H9 (cell line): ENCODE measurements around the gene NAPG. TPM values are rescaled to one million over a fixed set of nuclear protein-coding genes. Genes with fewer than 3 reads are reported as not detected.

Experiments
- DNase-seq: peaks from one replicate; pipeline ENCODE4 v3.0.0-alpha.2; 2017
- H2AFZ ChIP-seq: one replicate; pipeline ENCODE4 v1.6.1; 2013; ENCODE audit warnings: mild to moderate bottlenecking, low read length, control low read depth, moderate library complexity
- H2AK5ac ChIP-seq: 2 replicates; pipeline ENCODE4 v1.6.1; 2013; ENCODE audit warnings: low read length, control low read depth, mixed read lengths; ENCODE audit not compliant: insufficient read length
- H2BK120ac ChIP-seq: one replicate; pipeline ENCODE4 v1.6.1; 2013; ENCODE audit warnings: low read depth, mild to moderate bottlenecking, low read length, control low read depth, inconsistent platforms; ENCODE audit not compliant: poor library complexity, severe bottlenecking
- H2BK12ac ChIP-seq: 2 replicates; pipeline ENCODE4 v1.6.1; 2013; ENCODE audit warnings: low read length, control low read depth, mixed read lengths, low read depth; ENCODE audit not compliant: insufficient read length
- H2BK15ac ChIP-seq: 2 replicates; pipeline ENCODE4 v1.6.1; 2013; ENCODE audit warnings: low read depth, low read length, control low read depth
- H2BK20ac ChIP-seq: one replicate; pipeline ENCODE4 v1.6.1; 2013; ENCODE audit warnings: low read depth, mild to moderate bottlenecking, low read length, control low read depth, inconsistent platforms; ENCODE audit not compliant: poor library complexity, severe bottlenecking
- H2BK5ac ChIP-seq: 2 replicates; pipeline ENCODE4 v1.6.1; 2013; ENCODE audit warnings: low read length, control low read depth, mixed read lengths; ENCODE audit not compliant: insufficient read length
- H3K14ac ChIP-seq: 2 replicates; pipeline ENCODE4 v1.6.1; 2013; ENCODE audit warnings: low read length, control low read depth; ENCODE audit not compliant: insufficient read depth
- H3K18ac ChIP-seq: 2 replicates; pipeline ENCODE4 v1.6.1; 2013; ENCODE audit warnings: low read depth, mild to moderate bottlenecking, mixed read lengths, low read length, control low read depth; ENCODE audit not compliant: insufficient read length
- H3K23ac ChIP-seq: 2 replicates; pipeline ENCODE4 v1.6.1; 2013; ENCODE audit warnings: low read length, control low read depth, mixed read lengths, low read depth; ENCODE audit not compliant: insufficient read length
- H3K23me2 ChIP-seq: 2 replicates; pipeline ENCODE4 v1.6.1; 2013; ENCODE audit warnings: low read depth, mild to moderate bottlenecking, mixed read lengths, low read length, control low read depth; ENCODE audit not compliant: insufficient read length, poor library complexity, severe bottlenecking
- H3K27ac ChIP-seq: 2 replicates; pipeline ENCODE4 v1.5.1; 2013; ENCODE audit warnings: low read length, control low read depth, mixed read lengths, low read depth; ENCODE audit not compliant: insufficient read length
- H3K27me3 ChIP-seq: 2 replicates; pipeline ENCODE4 v1.6.1; 2013; ENCODE audit warnings: low read length, control low read depth, inconsistent platforms; ENCODE audit not compliant: insufficient read depth
- H3K4ac ChIP-seq: 2 replicates; pipeline ENCODE4 v1.6.1; 2013; ENCODE audit warnings: low read depth, mild to moderate bottlenecking, control low read depth, inconsistent platforms, low read length, moderate library complexity
- H3K4me1 ChIP-seq: 2 replicates; pipeline ENCODE4 v1.6.1; 2013; ENCODE audit warnings: low read length, control low read depth, inconsistent platforms; ENCODE audit not compliant: insufficient read depth
- H3K4me2 ChIP-seq: 2 replicates; pipeline ENCODE4 v1.6.1; 2013; ENCODE audit warnings: low read length, control low read depth, mixed read lengths; ENCODE audit not compliant: insufficient read length, insufficient read depth
- H3K56ac ChIP-seq: 2 replicates; pipeline ENCODE4 v1.6.1; 2013; ENCODE audit warnings: low read depth, mild to moderate bottlenecking, mixed read lengths, low read length, control low read depth; ENCODE audit not compliant: insufficient read length
- H3K79me1 ChIP-seq: 2 replicates; pipeline ENCODE4 v1.6.1; 2013; ENCODE audit warnings: low read depth, mild to moderate bottlenecking, moderate library complexity, low read length, control low read depth, inconsistent platforms; ENCODE audit not compliant: insufficient read depth, poor library complexity, severe bottlenecking
- H3K79me2 ChIP-seq: 2 replicates; pipeline ENCODE4 v1.6.1; 2013; ENCODE audit warnings: low read length, control low read depth, inconsistent platforms; ENCODE audit not compliant: insufficient read depth
- H3K9ac ChIP-seq: 2 replicates; pipeline ENCODE4 v1.6.1; 2013; ENCODE audit warnings: low read length, control low read depth, mixed read lengths; ENCODE audit not compliant: insufficient read length; ENCODE audit errors: extremely low read depth
- H3K9me3 ChIP-seq: one replicate; pipeline ENCODE4 v1.6.1; 2013; ENCODE audit warnings: low read depth, low read length, inconsistent platforms; ENCODE audit not compliant: control insufficient read depth
- H3T11ph ChIP-seq: one replicate; pipeline ENCODE4 v1.6.1; 2013; ENCODE audit warnings: mild to moderate bottlenecking, low read length, control low read depth, inconsistent platforms
- H4K20me1 ChIP-seq: one replicate; pipeline ENCODE4 v1.6.1; 2013; ENCODE audit not compliant: control insufficient read depth, insufficient read length, insufficient read depth
- H4K5ac ChIP-seq: 2 replicates; pipeline ENCODE4 v1.6.1; 2013; ENCODE audit warnings: low read depth, mild to moderate bottlenecking, mixed read lengths, low read length, control low read depth; ENCODE audit not compliant: insufficient read length
- H4K8ac ChIP-seq: replicated peaks from 2 replicates; pipeline ENCODE4 v1.6.1; 2013; ENCODE audit warnings: low read length, control low read depth, mixed read lengths, low read depth; ENCODE audit not compliant: insufficient read length
- H4K91ac ChIP-seq: 2 replicates; pipeline ENCODE4 v1.6.1; 2013; ENCODE audit warnings: low read depth, mild to moderate bottlenecking, moderate library complexity, mixed read lengths, low read length, control low read depth; ENCODE audit not compliant: insufficient read length
- H3K27ac Mint-ChIP-seq, 3 experiments: 2 replicates in 2 of 3; 3 replicates in 1 of 3; pipeline ENCODE4 v1.8.0; 2020 to 2021; ENCODE audit warnings: mixed read lengths in 3 of 3, mild to moderate bottlenecking in 1 of 3, moderate library complexity in 1 of 3
- H3K27me3 Mint-ChIP-seq: 2 replicates; pipeline ENCODE4 v1.8.0; 2021; ENCODE audit warnings: low read depth, mild to moderate bottlenecking, moderate library complexity, mixed read lengths
- H3K36me3 Mint-ChIP-seq, 3 experiments: 2 replicates in 2 of 3; 3 replicates in 1 of 3; pipeline ENCODE4 v1.8.0; 2020 to 2021; ENCODE audit warnings: low read depth in 3 of 3, mixed read lengths in 3 of 3; ENCODE audit not compliant: insufficient read depth in 1 of 3
- H3K4me1 Mint-ChIP-seq, 2 experiments: 2 replicates each; pipeline ENCODE4 v1.8.0; 2020; ENCODE audit warnings: mixed read lengths in 2 of 2
- H3K4me3 Mint-ChIP-seq, 2 experiments: 2 replicates in 1 of 2; 3 replicates in 1 of 2; pipeline ENCODE4 v1.8.0; 2020 to 2021; ENCODE audit warnings: mild to moderate bottlenecking in 2 of 2, mixed read lengths in 2 of 2, moderate library complexity in 1 of 2
- H3K9me3 Mint-ChIP-seq, 2 experiments: 2 replicates in 1 of 2; 3 replicates in 1 of 2; pipeline ENCODE4 v1.8.0; 2020; ENCODE audit warnings: mild to moderate bottlenecking in 2 of 2, mixed read lengths in 2 of 2, moderate library complexity in 1 of 2
- CTCF ChIP-seq: fragments of 200-600 bp; sonication (generic); conservative IDR thresholded peaks from 3 replicates; pipeline ENCODE4 v1.8.0; 2021; ENCODE audit warnings: antibody characterized with exemption, mild to moderate bottlenecking
- WGBS: extraction: QIAGEN DNeasy Blood & Tissue Kit; methylation state at CpG from one replicate; pipeline ENCODE4 v1.1.7; 2013; ENCODE audit warnings: missing lambda C conversion rate, low lambda C conversion rate, mixed read lengths; ENCODE audit not compliant: insufficient read length; ENCODE audit errors: extremely low coverage; 5-methylcytosine and 5-hydroxymethylcytosine counted together
- total RNA-seq: library from RNA; stranded (reverse); gene quantifications from 2 replicates; pipeline ENCODE4 v1.2.1, GENCODE V29; 2021

The NAPG gene
- total RNA-seq, 1 experiment from 2014 or later, result 30.9 TPM

GRCh38 chr18:10533111-10533510 lies 7.3 kb downstream of the NAPG start:
- no peaks in the 10 kb centered on the region for H3K4me1 ChIP-seq
- no peak for TF ChIP-seq CTCF
- no peaks in the 10 kb centered on the region for H3K27me3 ChIP-seq
- H3K23ac ChIP-seq, result no peak overlapping the region
- H3K9me3 Mint-ChIP-seq, result no peaks in the 10 kb centered on the region
- peaks cover 11% of the 10 kb centered on the region for H3K79me1 ChIP-seq
- H3K4ac ChIP-seq, result no peak overlapping the region
- no CpG with 5 or more reads among the region's 2 CpGs for WGBS
- peaks cover 4% of the 10 kb centered on the region in 2 experiments; a peak in 2 of 4 replicates for H3K4me1 Mint-ChIP-seq
- no peaks in the 10 kb centered on the region for H3K9me3 ChIP-seq
- no peak overlapping the region for H3K9ac ChIP-seq
- H3T11ph ChIP-seq, result no peak overlapping the region
- H2BK20ac ChIP-seq, result no peak overlapping the region
- H3K27me3 Mint-ChIP-seq, result no peaks in the 10 kb centered on the region
- H2BK12ac ChIP-seq, result no peak overlapping the region
- no peak overlapping the region for H3K27ac Mint-ChIP-seq
- H2BK5ac ChIP-seq, result no peak overlapping the region
- no peaks in the 10 kb centered on the region for H4K20me1 ChIP-seq
- no peak for DNase-seq
- no peak overlapping the region for H2AK5ac ChIP-seq
- no peak overlapping the region for H4K91ac ChIP-seq
- no peak overlapping the region for H2BK120ac ChIP-seq
- H2AFZ ChIP-seq, result no peak overlapping the region
- H3K56ac ChIP-seq, result no peak overlapping the region
- no peak overlapping the region for H3K18ac ChIP-seq
- H2BK15ac ChIP-seq, result no peak overlapping the region
- no peaks in the 10 kb centered on the region for H3K23me2 ChIP-seq
- H4K8ac ChIP-seq, result no peak overlapping the region
- H3K14ac ChIP-seq, result no peak overlapping the region
- no peak overlapping the region for H4K5ac ChIP-seq
- H3K27ac ChIP-seq, result no peak overlapping the region
- H3K79me2 ChIP-seq, result peaks cover 15% of the 10 kb centered on the region; the same call in 1 of the 2 replicates
- H3K4me3 Mint-ChIP-seq, result no peak overlapping the region
- H3K4me2 ChIP-seq, result no peak overlapping the region
- peaks cover 1 to 12% (median 3%) of the 10 kb centered on the region in 3 experiments; a peak in 5 of 7 replicates for H3K36me3 Mint-ChIP-seq
